Measurements from ENCODE around the gene CACNB3.

Gene CACNB3

DNA sequence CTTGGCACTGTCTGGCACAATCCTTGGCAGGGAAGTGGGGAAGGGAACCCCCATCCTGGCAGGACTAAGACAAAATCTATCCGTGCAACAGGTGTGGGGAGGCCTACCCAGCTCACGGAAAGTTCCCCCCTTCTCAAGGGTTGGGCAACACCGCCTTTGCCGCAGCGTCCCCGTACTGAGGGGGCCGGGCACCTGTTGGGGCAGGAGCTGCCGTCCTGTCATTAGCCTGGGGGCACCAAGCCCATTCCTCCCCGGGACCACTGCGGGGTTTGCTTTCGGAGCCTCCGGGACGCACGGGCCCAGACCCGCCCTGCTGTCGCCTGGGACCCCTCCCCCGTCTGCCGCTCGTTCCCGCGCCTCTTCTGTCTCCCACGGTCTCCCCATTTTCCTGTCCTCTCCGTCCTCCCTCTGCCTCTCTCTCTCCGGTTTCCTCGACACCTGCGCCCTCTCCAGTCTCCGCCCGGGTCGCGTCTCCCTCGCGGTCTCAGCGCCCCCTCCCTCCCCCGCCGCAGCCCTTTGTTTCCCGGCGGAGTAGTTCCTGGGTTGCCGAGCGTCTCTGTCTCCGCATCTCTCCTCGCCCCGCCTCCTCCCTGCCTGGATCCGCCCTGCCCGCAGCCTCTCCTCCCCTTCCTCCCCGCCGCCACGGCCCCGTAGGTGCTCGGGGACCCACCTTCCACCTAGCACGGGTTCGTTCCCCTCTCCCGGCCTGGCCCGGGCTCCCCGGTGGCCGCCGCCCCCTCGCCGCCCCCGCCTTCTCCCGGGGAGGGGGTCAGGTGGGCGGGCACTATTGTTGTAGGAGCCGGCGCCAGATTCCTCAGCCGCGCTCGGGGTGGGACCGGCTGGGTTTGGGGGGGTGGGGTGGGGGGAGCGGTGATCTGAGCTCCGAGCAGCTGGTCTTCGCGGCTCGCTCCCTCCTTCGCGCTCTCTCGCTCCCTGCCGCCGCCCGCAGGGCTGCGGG, at the start of gene CACNB3:
Gene CACNB3 (plus strand): TSS at position 624 of the 958 bp plus-strand sequence. CDS start 434 bp downstream, outside the sequence.
- DNase-seq, result no peak

DNA sequence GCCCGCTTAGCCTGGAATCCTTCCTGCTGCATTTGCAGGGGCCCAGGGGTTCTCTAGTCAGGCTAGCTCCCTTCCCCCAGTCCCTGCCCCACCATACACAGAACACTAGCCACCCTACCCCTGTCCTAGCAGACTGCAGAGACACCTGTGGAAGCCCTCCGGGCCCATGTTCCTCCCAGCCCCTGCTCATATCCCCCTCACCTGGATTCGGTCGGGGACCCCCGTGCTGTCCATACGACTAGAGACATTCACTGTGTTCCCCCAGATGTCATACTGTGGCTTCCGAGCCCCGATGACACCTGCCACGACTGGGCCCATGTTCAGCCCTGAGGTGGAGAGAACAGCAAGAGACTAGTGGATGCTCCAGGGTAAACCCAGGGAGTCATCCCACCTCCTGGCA, 49.6 kb upstream of the CACNB3 start:
- DNase-seq, result no peak

GRCh38 chr12:48770756-48771155, 47.5 kb upstream of the CACNB3 start:
- DNase-seq, result no peak

DNA sequence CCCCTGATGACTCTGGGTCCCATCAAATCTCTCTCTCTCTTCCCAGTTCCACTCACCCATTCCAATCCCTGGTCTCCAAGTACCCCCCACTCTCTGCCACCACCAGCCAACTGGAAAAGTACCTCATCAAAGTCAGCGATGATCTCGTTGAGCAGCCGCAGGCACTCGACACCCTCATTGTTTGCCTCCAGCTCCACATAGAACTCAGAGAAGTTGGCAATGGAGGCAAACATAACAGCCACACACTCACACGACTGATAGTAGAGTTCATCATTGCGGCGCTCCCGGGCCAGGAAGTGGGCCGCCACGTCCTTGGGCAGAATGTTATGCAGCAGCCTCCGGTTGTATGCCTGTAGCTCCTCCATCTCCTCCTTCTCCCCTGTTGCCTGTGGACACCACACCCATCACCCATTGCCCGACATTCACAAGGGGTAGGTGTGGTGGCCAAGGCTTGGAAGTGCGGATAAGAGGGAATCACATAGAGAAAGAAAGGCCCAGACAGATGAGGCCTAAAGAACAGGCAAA, 46.6 kb upstream of the CACNB3 start:
- no peak for DNase-seq

DNA sequence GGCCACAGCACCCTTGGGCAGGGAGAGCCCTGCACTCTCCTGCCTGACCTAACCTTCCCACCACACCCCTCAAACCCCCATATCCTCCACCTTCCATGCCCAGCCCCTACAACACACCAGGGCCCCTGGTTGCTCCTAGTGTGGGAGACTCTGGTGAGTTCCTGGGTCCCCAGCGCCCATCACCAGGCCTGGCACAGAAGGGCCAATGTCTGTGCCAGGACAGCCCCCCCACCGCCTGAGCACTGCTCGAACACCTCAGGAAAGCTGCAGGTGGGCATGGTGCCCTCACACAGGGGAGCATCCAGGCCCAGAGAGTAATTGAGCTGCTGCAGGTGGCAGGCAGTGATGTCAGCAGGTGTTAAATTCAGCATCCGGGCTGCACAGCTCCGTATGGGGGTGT, 44.6 kb upstream of the CACNB3 start:
- DNase-seq, result no peak

DNA sequence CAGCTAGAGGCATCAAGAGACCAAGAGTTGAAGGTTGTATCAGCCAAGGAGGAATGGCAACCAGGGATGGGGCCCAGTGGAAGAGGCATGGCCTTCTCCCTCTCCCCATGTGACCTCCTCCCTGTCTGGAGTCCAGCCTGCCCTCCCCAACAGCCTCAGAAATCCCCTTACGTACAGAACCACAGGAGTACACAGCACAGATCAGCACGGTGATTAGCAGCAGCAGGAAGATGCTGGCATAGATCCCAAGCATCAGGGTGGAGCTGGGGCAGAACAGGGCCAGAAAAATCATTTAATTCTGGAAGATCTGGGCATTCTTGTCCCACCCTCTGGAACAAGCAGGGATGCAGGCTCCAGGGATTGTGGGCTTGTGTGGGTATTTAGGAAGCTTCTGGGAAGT, 43.8 kb upstream of the CACNB3 start:
- no peak for DNase-seq

GRCh38 chr12:48775299-48775698, 43.0 kb upstream of the CACNB3 start:
- no peak for DNase-seq

DNA sequence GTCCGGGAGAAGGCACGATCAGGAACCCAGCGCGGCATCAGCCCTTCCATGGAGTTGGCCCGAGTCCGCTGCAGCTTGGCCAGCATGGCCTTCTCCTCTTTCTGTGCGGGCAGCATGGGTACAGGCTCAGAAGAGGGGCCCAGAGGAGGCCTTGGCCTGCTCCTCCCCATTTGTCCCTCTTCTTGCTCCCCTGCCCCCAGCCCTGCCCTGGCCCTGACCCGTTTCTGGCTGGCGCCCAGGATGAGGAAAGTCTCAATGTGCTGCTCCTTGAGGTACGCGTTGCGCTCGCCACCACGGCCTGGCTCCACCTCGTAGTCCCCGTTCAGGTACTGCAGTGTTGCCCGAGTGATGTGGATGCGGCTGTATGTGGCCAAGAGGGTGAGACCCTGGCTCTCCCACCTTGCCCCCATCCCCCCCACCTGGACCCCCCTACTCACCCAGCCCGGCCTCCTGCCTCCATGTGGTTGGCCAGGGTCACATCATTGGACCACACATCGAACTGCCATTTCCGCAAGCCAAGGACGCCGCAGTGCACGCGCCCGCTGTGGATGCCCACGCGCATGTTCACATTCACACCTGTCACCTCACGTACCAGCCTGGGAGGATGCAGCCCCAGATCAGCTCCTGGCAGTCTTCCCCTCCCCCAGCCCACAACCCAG, 42.2 kb upstream of the CACNB3 start:
- no peak for DNase-seq

DNA sequence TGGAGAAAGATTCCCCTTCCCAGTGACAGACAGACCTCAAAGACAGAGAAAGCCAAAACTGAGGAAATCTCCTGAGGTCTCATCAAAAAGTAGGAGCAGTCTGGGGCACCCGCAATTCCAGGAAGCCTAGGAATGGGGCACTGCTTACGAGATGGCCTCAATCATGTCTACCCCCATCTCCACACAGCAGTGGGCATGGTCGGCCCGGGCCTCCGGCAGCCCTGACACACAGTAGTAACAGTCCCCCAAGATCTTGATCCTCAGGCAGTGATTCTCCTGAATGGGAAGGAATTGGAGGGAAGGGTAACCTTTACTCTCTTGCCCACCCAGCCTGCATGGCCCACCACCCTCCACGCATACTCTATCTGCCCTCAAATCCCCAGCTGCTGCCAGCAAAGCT, 41.3 kb upstream of the CACNB3 start:
- DNase-seq, result no peak

DNA sequence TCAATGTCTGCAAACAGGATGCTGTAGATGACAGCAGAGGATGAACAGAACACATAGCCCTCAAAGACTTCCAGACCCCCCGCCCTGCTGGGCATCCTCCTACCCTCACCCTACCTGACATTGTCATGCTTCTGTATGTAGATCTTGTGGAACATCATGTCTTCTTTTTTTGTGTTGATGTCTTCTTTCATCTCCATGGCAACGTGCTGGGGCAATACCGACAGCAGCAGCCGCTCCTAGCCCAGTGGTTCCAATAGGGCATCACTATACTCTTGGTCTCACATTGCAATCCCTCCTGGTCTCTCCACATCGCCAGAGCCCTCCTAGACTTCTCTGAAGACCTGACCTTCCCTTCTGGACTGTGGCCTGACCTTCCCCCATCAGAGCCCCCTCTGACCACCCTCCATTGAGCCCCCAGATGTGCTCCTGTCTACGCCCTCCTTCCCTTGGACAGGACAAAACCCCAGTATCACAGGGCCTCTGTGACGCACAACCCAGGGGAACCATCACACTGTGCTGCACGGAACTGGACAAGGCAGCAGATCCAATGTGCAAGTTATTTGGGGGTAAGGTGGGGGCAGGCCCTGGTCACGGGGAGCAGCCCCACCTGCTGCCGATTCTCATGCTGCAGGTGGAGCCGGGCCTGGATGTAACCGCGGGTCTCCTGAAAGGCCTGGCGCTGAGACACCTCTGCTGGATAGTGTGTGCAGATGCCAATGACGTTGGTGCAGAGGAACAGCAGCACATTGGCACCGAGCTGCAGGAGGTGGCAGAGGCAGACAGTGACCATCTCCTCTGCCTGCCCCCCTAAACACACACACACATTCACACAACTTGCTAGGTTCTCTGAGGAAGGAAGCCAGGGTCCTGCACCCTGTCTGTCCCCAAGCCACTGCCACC, 40.5 kb upstream of the CACNB3 start:
- DNase-seq, result no peak

- DNase-seq, result no peak
Measured at GRCh38 chr12:48779869-48780268, 38.4 kb upstream of the CACNB3 start.

GRCh38 chr12:48780381-48781025, 37.8 kb upstream of the CACNB3 start:
- no peak for DNase-seq

DNA sequence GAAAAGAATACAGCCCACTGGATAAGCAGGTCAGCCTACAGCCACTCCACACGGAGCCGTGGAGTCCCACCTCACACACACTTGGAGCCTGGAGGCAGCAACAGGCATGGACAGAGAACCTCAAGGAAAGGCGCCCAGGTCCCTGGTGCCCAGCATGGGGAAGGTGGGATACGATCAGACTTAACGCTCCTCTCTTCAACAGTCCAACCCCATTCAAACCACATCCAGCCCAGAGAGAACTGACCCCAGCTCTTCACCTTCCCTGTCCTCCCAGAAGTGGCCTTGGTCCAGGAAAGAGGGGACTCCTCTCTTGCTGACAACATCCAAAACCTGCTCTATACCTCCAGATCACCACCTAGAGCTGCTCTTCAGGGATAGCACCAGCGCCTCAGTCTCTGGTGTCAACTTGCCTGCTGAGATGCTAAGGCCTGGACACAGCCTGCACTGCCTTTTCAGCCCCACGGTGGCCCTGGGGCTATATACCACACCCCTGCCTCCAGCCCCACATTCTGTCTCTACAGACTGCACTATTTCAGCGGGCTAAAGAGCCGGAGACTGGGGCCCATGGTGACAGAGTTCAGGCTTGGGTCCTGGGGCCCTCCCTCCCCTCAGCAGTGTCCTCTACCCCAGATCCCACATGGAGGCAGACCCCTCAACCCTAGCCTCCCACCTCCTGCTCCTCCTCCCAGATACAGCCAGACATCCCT, 36.4 kb upstream of the CACNB3 start:
- DNase-seq, result no peak

- no peak for DNase-seq
Measured at GRCh38 chr12:48782457-48783395, 35.6 kb upstream of the CACNB3 start.

DNA sequence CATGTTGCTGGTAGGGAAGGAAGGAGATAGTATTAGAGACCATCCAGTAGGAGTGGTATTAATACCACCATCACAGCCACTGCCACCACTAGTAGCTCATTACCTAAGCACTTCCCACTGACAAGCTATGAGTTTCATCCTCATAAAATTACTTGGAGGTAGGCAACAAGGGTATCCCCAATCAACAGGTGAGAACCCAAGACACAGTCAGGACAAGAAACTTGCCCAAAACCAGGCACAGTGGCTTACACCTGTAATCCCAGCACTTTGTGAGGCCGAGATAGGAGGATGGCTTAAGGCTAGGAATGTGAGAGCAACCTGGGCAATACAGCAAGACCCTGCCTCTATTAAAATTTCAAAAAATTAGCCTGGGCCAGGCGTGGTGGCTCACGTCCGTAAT, 34.9 kb upstream of the CACNB3 start:
- no peak for DNase-seq

- DNase-seq, result no peak
Measured at GRCh38 chr12:48786591-48787544, 31.4 kb upstream of the CACNB3 start.

- no peak for DNase-seq
Measured at GRCh38 chr12:48787791-48788523, 30.3 kb upstream of the CACNB3 start.

DNA sequence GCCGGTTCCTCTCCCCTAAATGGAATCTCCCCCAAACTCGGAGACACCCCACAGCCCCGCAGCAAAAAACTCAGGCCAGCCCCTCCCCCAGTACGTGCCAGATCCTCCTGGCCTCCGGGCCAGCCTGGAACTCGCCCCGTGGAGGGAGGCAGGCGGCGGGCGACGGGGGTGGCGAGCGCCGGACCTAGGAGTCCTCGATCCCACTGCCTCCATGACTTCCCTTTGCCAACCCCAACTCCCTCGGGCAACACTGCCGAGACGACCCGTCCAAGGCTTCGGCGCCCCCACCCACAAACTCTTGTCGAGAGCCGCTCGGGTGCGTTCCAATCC, 29.8 kb upstream of the CACNB3 start:
- DNase-seq, result no peak
